CD4-positive, alpha-beta T cell treated with Interleukin-2 at 100 ng/mL for 4 hours (primary cell): ENCODE data around the gene CMSS1.
"Not testable (repeated sequence)": the region's sequence is repeated elsewhere in the genome, so short reads cannot be mapped to it uniquely, and the experiment has no call there.

Source experiments
- DNase-seq: peaks from one replicate; pipeline ENCODE4 v3.0.0-alpha.2; 2020; ENCODE audit warnings: low spot score

CMSS1 gene

GRCh38 chr3:100228247-100228646, 410.6 kb downstream of the CMSS1 start:
- DNase-seq: no peak

- not testable (repeated sequence) for DNase-seq
Measured at GRCh38 chr3:100229188-100229587, 411.5 kb downstream of the CMSS1 start.

GRCh38 chr3:100230710-100231109, 413.0 kb downstream of the CMSS1 start:
- DNase-seq: no peak
